Neural cell (in vitro differentiated cells): ENCODE results near the gene LRRC45. TPM values are rescaled to one million over a fixed set of nuclear protein-coding genes. Genes with fewer than 3 reads are reported as not detected.

Experiments used
- H2AFZ ChIP-seq: fragments of 200-600, 300-800 bp; sonication (generic), shearing (Covaris generic); 2 replicates; pipeline ENCODE4 v1.6.0; 2014; ENCODE audit warnings: low read depth, mild to moderate bottlenecking, antibody characterized with exemption, low read length, moderate library complexity
- H3F3A ChIP-seq: fragments of 200-600 bp; shearing (Covaris generic); 2 replicates; pipeline ENCODE4 v1.6.1; 2016; ENCODE audit warnings: mild to moderate bottlenecking, moderate library complexity, mixed read lengths, antibody characterized with exemption, low read length; ENCODE audit not compliant: insufficient read depth, poor library complexity, severe bottlenecking
- H3K27ac ChIP-seq: fragments of 200-600, 300-800 bp; sonication (generic), shearing (Covaris generic); 2 replicates; pipeline ENCODE4 v1.5.1; 2014; ENCODE audit warnings: mild to moderate bottlenecking, low read length, moderate library complexity
- H3K27me3 ChIP-seq: fragments of 300-800, 200-600 bp; sonication (generic), shearing (Covaris generic); 2 replicates; pipeline ENCODE4 v1.6.0; 2014; ENCODE audit warnings: mild to moderate bottlenecking, low read depth, low read length, moderate library complexity; ENCODE audit not compliant: insufficient read depth
- H3K36me3 ChIP-seq: fragments of 300-800, 200-600 bp; sonication (generic), shearing (Covaris generic); 2 replicates; pipeline ENCODE4 v1.5.1; 2014; ENCODE audit warnings: mild to moderate bottlenecking, antibody characterized with exemption, low read length, moderate library complexity; ENCODE audit not compliant: insufficient read depth
- H3K4me2 ChIP-seq: fragments of 300-800, 200-600 bp; sonication (generic), shearing (Covaris generic); 2 replicates; pipeline ENCODE4 v1.6.0; 2014; ENCODE audit warnings: mild to moderate bottlenecking, low read length
- H3K4me3 ChIP-seq: fragments of 300-800, 200-600 bp; sonication (generic), shearing (Covaris generic); 2 replicates; pipeline ENCODE4 v1.5.1; 2014; ENCODE audit warnings: mild to moderate bottlenecking, low read length, moderate library complexity
- H3K79me2 ChIP-seq: fragments of 200-600 bp; shearing (Covaris generic); replicated peaks from 2 replicates; pipeline ENCODE4 v1.6.0; 2014; ENCODE audit warnings: mild to moderate bottlenecking, low read length, moderate library complexity; ENCODE audit not compliant: insufficient read depth
- H3K9ac ChIP-seq: fragments of 300-800, 200-600 bp; sonication (generic), shearing (Covaris generic); 2 replicates; pipeline ENCODE4 v1.6.1; 2016; ENCODE audit warnings: mild to moderate bottlenecking, low read length, mixed read lengths
- H3K9me2 ChIP-seq: fragments of 200-600 bp; shearing (Covaris generic); 2 replicates; pipeline ENCODE4 v1.6.1; 2016; ENCODE audit warnings: mild to moderate bottlenecking, low read length, mixed read lengths; ENCODE audit not compliant: insufficient read depth
- H3K9me3 ChIP-seq: fragments of 200-600, 300-800 bp; sonication (generic), shearing (Covaris generic); 2 replicates; pipeline ENCODE4 v1.6.1; 2016; ENCODE audit warnings: mild to moderate bottlenecking, mixed run types, low read length, moderate library complexity, mixed read lengths
- H4K20me1 ChIP-seq: fragments of 200-600 bp; shearing (Covaris generic); 2 replicates; pipeline ENCODE4 v1.6.1; 2016; ENCODE audit warnings: mild to moderate bottlenecking, mixed run types; ENCODE audit not compliant: insufficient read depth
- EP300 ChIP-seq: fragments of 450-650 bp; conservative IDR thresholded peaks from 2 replicates; pipeline ENCODE4 v1.6.1; 2014; ENCODE audit warnings: antibody characterized with exemption, mild to moderate bottlenecking, moderate library complexity; ENCODE audit not compliant: poor library complexity, severe bottlenecking
- EZH2 ChIP-seq: fragments of 200-600, 300-800 bp; shearing (Covaris generic), sonication (generic); IDR thresholded peaks from 2 replicates; pipeline ENCODE4 v1.6.1; 2014; ENCODE audit warnings: antibody characterized with exemption, low read length, borderline replicate concordance, mild to moderate bottlenecking; ENCODE audit not compliant: insufficient read depth, poor library complexity, severe bottlenecking
- MXI1 ChIP-seq: fragments of 450-650 bp; conservative IDR thresholded peaks from 2 replicates; pipeline ENCODE4 v1.6.1; 2014; ENCODE audit warnings: antibody characterized with exemption, mild to moderate bottlenecking; ENCODE audit not compliant: poor library complexity, severe bottlenecking
- POLR2AphosphoS5 ChIP-seq: IDR thresholded peaks from 2 replicates; pipeline ENCODE4 v1.6.1; 2012
- RAD21 ChIP-seq: fragments of 450-650 bp; conservative IDR thresholded peaks from 2 replicates; pipeline ENCODE4 v1.6.1; 2014; ENCODE audit warnings: antibody characterized with exemption, mild to moderate bottlenecking, moderate library complexity
- REST ChIP-seq: IDR thresholded peaks from 2 replicates; pipeline ENCODE4 v1.6.1; 2012; ENCODE audit warnings: borderline replicate concordance
- SMC3 ChIP-seq: fragments of 450-650 bp; conservative IDR thresholded peaks from 2 replicates; pipeline ENCODE4 v1.6.1; 2014; ENCODE audit warnings: antibody characterized with exemption, mild to moderate bottlenecking, moderate library complexity; ENCODE audit not compliant: poor library complexity
- TAF1 ChIP-seq: IDR thresholded peaks from 2 replicates; pipeline ENCODE4 v1.6.1; 2012; ENCODE audit warnings: low read depth
- polyA plus RNA-seq: library from polyadenylated mRNA; depleted of rRNA; stranded (reverse); fragments of >200 nt; gene quantifications from 2 replicates; pipeline ENCODE4 v1.2.3, GENCODE V29; 2014
- TF ChIP-seq, protein P1 (sequence below): fragments of 450-650 bp; IDR thresholded peaks from 2 replicates; pipeline ENCODE4 v1.5.1; 2014; ENCODE audit warnings: antibody characterized with exemption, mild to moderate bottlenecking, moderate library complexity; ENCODE audit not compliant: poor library complexity, severe bottlenecking

The LRRC45 gene
- polyA plus RNA-seq, 1 donor from 2014 or later, result 51.7 TPM

DNA sequence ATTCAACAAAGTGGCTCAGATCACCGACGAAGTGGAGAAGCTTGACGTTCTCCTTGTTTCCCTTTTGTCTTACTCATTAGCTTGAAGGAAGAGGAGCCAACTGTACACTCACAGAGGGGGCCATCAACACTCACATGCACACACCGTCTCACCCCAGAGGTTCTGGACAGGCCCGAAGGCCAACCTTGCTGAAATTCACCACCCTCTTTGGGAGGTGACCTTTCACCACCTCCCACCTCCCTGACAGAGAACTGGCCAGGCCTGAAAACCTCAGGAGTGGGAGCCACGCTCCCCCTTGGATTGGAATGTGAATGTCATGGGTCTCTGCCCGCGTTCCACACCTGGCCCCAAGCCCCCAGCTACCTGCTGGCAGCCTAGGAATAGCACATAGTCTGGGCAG lies 12.4 kb downstream of the LRRC45 start:
- H3K9me3 ChIP-seq, result no peaks in the 10 kb centered on the region
- no peaks in the 10 kb centered on the region for H4K20me1 ChIP-seq
- TF ChIP-seq REST (no peak), POLR2AphosphoS5 (no peak), TAF1 (no peak)
- H2AFZ ChIP-seq, result no peak overlapping the region
- no peak overlapping the region for H3K9ac ChIP-seq
- H3K4me2 ChIP-seq, result no peak overlapping the region
- no peak overlapping the region for H3K4me3 ChIP-seq
- H3K36me3 ChIP-seq, result no peaks in the 10 kb centered on the region
- no peaks in the 10 kb centered on the region for H3K79me2 ChIP-seq
- no peaks in the 10 kb centered on the region for H3K27me3 ChIP-seq
- H3K27ac ChIP-seq, result no peak overlapping the region
- H3F3A ChIP-seq, result peaks cover 8% of the 10 kb centered on the region
- no peaks in the 10 kb centered on the region for H3K9me2 ChIP-seq

DNA sequence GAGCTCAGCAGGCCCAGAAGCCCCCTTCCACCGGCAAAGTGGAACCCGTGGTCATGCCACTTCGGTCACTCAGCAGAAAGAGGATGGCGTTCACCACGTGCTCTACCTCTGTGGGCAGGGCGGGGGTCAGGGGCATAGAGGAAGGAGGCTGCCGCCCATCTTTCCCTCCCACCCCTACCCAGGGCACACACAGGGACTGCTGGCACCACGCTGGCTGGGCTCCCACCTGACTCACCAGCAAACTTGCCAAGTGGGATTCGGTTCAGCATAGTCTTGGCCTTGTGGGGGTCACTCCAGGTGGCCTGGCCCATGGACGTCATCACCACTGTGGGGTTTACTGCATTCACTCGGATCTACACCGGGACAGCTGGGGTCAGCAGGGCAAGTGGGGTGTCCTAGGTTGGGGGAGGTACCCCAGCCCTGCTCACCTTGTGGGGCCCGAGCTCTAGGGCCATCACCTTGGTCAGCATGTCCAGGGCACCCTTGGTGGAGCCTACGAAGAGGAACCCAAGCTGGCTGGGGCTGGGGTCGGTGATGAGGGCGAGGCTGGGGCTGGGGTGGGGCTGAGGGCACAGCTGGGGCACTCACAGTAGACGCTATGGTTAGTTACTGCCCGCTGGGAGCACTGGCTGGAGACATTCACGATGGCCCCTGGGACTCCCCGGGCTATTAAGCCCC lies 13.0 kb downstream of the LRRC45 start:
- no peaks in the 10 kb centered on the region for H4K20me1 ChIP-seq
- no peak overlapping the region for H3K27ac ChIP-seq
- H3K4me3 ChIP-seq, result peak overlapping the region; percentile 93
- H3K79me2 ChIP-seq, result no peaks in the 10 kb centered on the region
- TF ChIP-seq POLR2AphosphoS5 (no peak), MXI1 (no peak), EZH2 (no peak), SMC3 (no peak), REST (no peak), EP300 (no peak), TAF1 (no peak), RAD21 (no peak)
- TF ChIP-seq, protein P1, sequence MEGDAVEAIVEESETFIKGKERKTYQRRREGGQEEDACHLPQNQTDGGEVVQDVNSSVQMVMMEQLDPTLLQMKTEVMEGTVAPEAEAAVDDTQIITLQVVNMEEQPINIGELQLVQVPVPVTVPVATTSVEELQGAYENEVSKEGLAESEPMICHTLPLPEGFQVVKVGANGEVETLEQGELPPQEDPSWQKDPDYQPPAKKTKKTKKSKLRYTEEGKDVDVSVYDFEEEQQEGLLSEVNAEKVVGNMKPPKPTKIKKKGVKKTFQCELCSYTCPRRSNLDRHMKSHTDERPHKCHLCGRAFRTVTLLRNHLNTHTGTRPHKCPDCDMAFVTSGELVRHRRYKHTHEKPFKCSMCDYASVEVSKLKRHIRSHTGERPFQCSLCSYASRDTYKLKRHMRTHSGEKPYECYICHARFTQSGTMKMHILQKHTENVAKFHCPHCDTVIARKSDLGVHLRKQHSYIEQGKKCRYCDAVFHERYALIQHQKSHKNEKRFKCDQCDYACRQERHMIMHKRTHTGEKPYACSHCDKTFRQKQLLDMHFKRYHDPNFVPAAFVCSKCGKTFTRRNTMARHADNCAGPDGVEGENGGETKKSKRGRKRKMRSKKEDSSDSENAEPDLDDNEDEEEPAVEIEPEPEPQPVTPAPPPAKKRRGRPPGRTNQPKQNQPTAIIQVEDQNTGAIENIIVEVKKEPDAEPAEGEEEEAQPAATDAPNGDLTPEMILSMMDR, result no peak
- no peaks in the 10 kb centered on the region for H3K9me2 ChIP-seq
- no peak overlapping the region for H2AFZ ChIP-seq
- H3K4me2 ChIP-seq, result no peak overlapping the region
- no peaks in the 10 kb centered on the region for H3K36me3 ChIP-seq
- H3K9ac ChIP-seq, result peak overlapping the region; percentile 77
- H3F3A ChIP-seq, result peaks cover 8% of the 10 kb centered on the region
- H3K27me3 ChIP-seq, result no peaks in the 10 kb centered on the region
- no peaks in the 10 kb centered on the region for H3K9me3 ChIP-seq
